Omental fat pad (tissue), 4 donors: ENCODE data around the gene SLC2A13. TPM values are rescaled to one million over a fixed set of nuclear protein-coding genes. Genes with fewer than 3 reads are reported as not detected.
A peak's percentile ranks its signal among the peaks of the same experiment; 100 is the strongest.

ENCODE experiments used
- ATAC-seq: fragments of 150-250 bp; one replicate; pipeline ENCODE4 v1.9.1; 2016; ENCODE audit warnings: mild to moderate bottlenecking, moderate library complexity; ENCODE audit not compliant: low FRiP score
- DNase-seq: peaks from one replicate; pipeline ENCODE4 v3.0.0-alpha.2; 2019; ENCODE audit warnings: low spot score
- total RNA-seq, 4 donors: library from RNA; depleted of rRNA; stranded (reverse); fragments of >200 nt; gene quantifications; one replicate each; pipeline ENCODE4 v1.1.0, GENCODE V29; 2016
- TF ChIP-seq, protein P1 (sequence below), 3 donors: fragments of 450-650 bp; IDR thresholded peaks; one replicate each; pipeline ENCODE4 v1.5.1; 2016 to 2017; ENCODE audit warnings: antibody characterized with exemption in 3 of 3, mild to moderate bottlenecking in 3 of 3, moderate library complexity in 2 of 3

Gene SLC2A13
- total RNA-seq, 4 donors from 2014 or later: 11.6 to 25.9 (median 15.6) TPM

DNA sequence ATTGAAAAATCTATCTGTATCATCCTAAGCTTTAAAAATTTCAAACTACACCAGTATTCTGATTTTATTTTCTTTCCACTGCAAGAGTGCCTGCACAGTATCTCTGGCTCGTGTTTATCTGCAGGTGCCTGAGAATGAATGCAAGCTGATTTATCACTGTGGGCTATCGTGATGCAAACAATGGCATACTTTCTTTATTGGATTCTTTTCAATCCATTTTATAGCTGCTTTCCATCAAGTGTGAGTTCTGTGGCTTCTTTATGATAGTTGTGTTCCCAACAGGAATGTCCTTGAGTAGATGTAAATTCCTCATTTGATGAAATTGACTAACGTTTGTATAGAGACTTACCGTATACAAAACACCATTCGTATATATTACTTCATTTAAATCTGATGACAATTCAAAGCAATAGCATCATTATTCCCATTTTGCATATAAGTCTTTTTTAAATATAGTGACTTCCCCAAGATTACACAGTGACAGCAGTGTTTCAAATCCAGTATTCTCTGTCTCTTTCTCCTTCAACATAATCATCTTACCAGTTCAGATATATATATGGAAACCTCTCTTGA is 326.0 kb downstream of the SLC2A13 start:
- DNase-seq: no peak
- TF ChIP-seq, protein P1, sequence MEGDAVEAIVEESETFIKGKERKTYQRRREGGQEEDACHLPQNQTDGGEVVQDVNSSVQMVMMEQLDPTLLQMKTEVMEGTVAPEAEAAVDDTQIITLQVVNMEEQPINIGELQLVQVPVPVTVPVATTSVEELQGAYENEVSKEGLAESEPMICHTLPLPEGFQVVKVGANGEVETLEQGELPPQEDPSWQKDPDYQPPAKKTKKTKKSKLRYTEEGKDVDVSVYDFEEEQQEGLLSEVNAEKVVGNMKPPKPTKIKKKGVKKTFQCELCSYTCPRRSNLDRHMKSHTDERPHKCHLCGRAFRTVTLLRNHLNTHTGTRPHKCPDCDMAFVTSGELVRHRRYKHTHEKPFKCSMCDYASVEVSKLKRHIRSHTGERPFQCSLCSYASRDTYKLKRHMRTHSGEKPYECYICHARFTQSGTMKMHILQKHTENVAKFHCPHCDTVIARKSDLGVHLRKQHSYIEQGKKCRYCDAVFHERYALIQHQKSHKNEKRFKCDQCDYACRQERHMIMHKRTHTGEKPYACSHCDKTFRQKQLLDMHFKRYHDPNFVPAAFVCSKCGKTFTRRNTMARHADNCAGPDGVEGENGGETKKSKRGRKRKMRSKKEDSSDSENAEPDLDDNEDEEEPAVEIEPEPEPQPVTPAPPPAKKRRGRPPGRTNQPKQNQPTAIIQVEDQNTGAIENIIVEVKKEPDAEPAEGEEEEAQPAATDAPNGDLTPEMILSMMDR (IDR thresholded peaks at IDR 0.05): no peak
- ATAC-seq: no peak

DNA sequence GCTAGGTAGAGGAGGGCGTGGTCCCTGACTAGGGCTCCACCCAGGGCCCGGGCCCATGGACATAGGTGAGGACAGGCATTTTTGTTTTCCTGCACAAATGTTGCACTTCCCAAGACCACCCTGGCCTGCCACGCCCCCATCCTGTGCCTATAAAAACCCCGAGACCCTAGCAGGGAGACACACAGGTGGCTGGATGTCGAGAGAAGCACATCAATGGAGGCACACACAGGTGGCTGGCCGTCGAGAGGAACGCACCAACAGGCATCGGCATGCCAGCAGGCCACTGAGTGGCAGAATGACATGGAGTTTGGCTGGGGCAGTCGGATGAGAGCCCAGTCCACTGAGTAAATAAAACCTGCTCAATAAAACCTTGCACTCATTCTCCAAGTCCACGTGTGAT is 328.4 kb downstream of the SLC2A13 start:
- DNase-seq (no peak), ATAC-seq (no peak)
- TF ChIP-seq, protein P1 (IDR thresholded peaks at IDR 0.05): no peak

DNA sequence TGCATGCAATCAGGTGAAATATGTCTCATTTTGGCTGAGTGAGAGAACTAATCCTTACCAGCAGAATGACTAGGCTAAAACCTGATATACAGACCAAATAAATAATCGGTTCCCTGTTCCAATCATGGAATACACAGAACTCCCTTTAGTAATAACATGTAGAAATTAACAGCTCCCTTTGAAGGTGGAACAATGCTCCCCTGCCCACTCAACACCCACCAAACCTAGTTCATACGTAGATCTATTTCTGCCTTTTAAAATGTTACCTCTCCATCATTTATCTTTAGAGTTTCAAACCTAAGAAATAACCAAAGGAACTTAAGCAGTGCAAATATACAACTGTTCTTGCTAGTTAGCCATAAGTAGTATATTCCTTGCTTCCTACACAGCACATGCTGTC is 332.6 kb downstream of the SLC2A13 start:
- ATAC-seq: no peak
- no peak for DNase-seq

DNA sequence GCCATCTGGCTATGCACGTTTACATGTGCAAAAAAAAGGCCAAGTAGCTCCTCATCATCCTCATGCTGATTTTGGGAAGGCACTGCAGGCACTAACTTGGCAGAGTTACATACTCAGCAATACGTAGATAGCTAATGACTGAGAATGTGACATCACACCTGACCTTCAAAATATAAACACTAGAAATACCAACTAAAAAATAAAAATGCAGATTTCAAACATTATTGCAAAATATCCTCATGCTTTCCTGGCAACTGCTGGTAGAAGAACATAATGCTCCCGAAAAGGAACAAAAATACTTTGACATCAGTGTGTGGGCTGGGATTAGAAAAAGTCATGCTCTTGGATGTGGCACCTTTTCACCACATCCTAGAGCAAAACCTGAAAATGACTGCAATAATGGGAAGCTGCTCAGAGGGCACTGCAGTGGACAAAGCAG is 333.0 kb downstream of the SLC2A13 start:
- ATAC-seq (peak; percentile 44), DNase-seq (no peak)
- TF ChIP-seq, protein P1 (IDR thresholded peaks at IDR 0.05): no peak

More for the DNA sequence above, 332.6 kb downstream of the SLC2A13 start:
- TF ChIP-seq, protein P1 (IDR thresholded peaks at IDR 0.05): no peak

DNA sequence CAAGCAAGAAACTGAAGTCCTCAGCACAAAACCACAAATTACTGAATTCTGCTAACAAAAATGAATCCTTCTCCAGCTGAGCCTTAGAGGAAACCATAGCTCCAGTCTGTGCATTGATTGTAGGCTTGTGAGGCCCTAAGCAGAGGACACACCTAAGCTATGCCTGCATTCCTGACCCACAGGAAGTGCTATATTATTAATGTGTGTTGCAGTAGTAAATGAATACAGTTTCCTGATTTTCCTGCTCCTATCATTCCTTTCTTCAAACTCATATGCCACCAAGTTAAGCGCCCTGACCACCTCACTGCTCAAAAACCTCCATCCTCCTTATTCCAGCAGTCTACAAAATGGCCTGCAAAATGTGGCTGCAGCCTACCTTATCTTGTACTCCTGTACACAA is 334.4 kb downstream of the SLC2A13 start:
- TF ChIP-seq, protein P1 (IDR thresholded peaks at IDR 0.05): no peak
- ATAC-seq (no peak), DNase-seq (no peak)

DNA sequence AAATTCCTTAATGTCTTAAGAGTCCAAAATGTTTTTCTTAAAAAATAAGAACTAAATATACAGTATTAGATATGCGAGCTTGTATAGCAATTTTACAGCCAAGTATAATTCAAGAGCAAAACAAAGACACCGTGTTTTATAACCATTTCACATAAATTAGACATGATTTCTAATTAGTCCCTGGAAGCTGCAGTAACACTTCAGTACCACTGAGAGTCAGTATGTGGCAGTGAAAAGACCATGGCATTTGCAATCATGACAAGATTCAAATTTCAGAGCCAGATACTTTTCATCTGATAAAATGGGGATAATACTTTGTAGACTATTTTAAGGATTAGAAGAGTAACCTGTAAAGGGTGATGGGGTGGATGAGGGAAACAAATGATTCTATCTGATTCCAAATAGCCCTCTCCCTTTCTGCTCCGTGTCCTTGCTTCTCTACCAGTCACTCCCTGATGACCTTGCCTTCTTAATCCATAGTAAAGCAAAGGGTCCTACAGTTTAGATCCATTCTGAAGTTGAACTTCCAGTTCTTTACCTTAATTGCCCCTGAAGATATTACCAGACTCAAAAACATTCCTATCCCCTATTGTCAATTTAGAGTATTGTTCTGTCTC is 340.8 kb downstream of the SLC2A13 start:
- no peak for DNase-seq
- ATAC-seq: no peak

More for the DNA sequence above, 340.8 kb downstream of the SLC2A13 start:
- TF ChIP-seq, protein P1 (IDR thresholded peaks at IDR 0.05): peak in 1 of 3 donors; percentile 36
